ENCODE results near the gene PARD6A. TPM values are rescaled to one million over a fixed set of nuclear protein-coding genes. Genes with fewer than 3 reads are reported as not detected.
"Not testable (repeated sequence)": the region's sequence is repeated elsewhere in the genome, so short reads cannot be mapped to it uniquely, and the experiment has no call there.

Gene PARD6A
- total and polyA plus RNA-seq, 2 of the 4 experiments (the other 2 are of a cell fraction), result 0.36 to 0.55 TPM

- H3K27me3 ChIP-seq (ENCODE audit: control insufficient read depth, insufficient read depth, low read length); H2AFZ ChIP-seq (replicated peaks; ENCODE audit: low read length, poor library complexity); in situ Hi-C loops (cut with MboI; ENCODE audit: low sequenced_read_pairs); H3K9me3 ChIP-seq (ENCODE audit: control insufficient read depth, insufficient read depth, low read length); H3K36me3 ChIP-seq (ENCODE audit: control insufficient read depth, insufficient read depth, low read length); H4K8ac ChIP-seq (ENCODE audit: low read depth in 2 of 2, low read length in 2 of 2); H3K18ac ChIP-seq (ENCODE audit: low read depth, low read length); H2AK5ac ChIP-seq (ENCODE audit: low read depth, low read length); H4K5ac ChIP-seq (ENCODE audit: low read depth, low read length); H3K9me1 ChIP-seq (ENCODE audit: insufficient read depth, low read length); dilution Hi-C loops (cut with HindIII; ENCODE audit: low sequenced_read_pairs, unreplicated experiment); H2BK120ac ChIP-seq (ENCODE audit: low read depth, low read length); H2BK15ac ChIP-seq (ENCODE audit: low read depth, low read length); H3K4me2 ChIP-seq (ENCODE audit: low read depth, low read length); H3K23ac ChIP-seq (ENCODE audit: low read depth, low read length); H3K4me3 ChIP-seq (ENCODE audit: insufficient read depth, low read depth, low read length); H3K4ac ChIP-seq (ENCODE audit: low read depth, low read length); BruUV-seq (replicated peaks); H4K91ac ChIP-seq (ENCODE audit: insufficient read depth, low read depth, low read length); H3K4me1 ChIP-seq (ENCODE audit: control insufficient read depth, insufficient read depth, low read length); H3K9ac ChIP-seq (ENCODE audit: low read depth, low read length); H2BK5ac ChIP-seq (ENCODE audit: low read depth, low read length, poor library complexity, severe bottlenecking); POLR2A ChIA-PET (ENCODE audit: unreplicated experiment); H2BK20ac ChIP-seq (ENCODE audit: low read depth, low read length); ATAC-seq (ENCODE audit: low read depth); H4K20me1 ChIP-seq (ENCODE audit: insufficient read depth, low read length); H3K14ac ChIP-seq (replicated peaks; ENCODE audit: low read depth, low read length); DNase-seq; H2AK9ac ChIP-seq (replicated peaks; ENCODE audit: low read depth, low read length, poor library complexity); intact Hi-C loops (cut with micrococcal nuclease); H3K56ac ChIP-seq (ENCODE audit: extremely low read depth, insufficient read depth, low read length); H3K27ac ChIP-seq (ENCODE audit: insufficient read depth, low read length): not testable (repeated sequence)
- H3K79me1 ChIP-seq (ENCODE audit: low read depth in 1 of 2, low read length in 2 of 2), result peaks cover 16 to 49% of the 10 kb centered on the region in 2 experiments
- 96% methylated on average over 4 of the region's 8 CpGs; no CpG with 5 or more reads in 1 of the 2 experiments for WGBS, 2 experiments (ENCODE audit: extremely low coverage in 2 of 2, insufficient read length in 1 of 2)
- CTCF ChIA-PET, result interaction anchor here (0.7 kb wide), 1 partner anchor 340 kb away, joined by 3 read pairs; no protein-coding TSS in a partner anchor
- TF ChIP-seq CEBPB (IDR thresholded peaks at IDR 0.05; ENCODE audit: low read depth, low read length), result peak; percentile 54
These were observed 32.9 kb downstream of the PARD6A start for GRCh38 chr16:67693517-67694285.

Data from IMR-90 (cell line).